22Rv1 (cell line): ENCODE results near the gene SUSD6.

Source experiments
- CTCF ChIP-seq: fragments of 450-650 bp; IDR thresholded peaks from 2 replicates; pipeline ENCODE4 v1.5.1; 2017; ENCODE audit warnings: mild to moderate bottlenecking
- ZFX ChIP-seq: fragments of 450-650 bp; IDR thresholded peaks from 2 replicates; pipeline ENCODE4 v1.6.1; 2017; ENCODE audit warnings: antibody characterized with exemption, borderline replicate concordance

GRCh38 chr14:69611172-69612013 lies at the start of gene SUSD6:
- TF ChIP-seq CTCF, result no peak
- no peak for TF ChIP-seq ZFX
